GM23248 (cell line): ENCODE measurements around the gene COPG2. TPM values are rescaled to one million over a fixed set of nuclear protein-coding genes. Genes with fewer than 3 reads are reported as not detected.
"Not testable (repeated sequence)": the region's sequence is repeated elsewhere in the genome, so short reads cannot be mapped to it uniquely, and the experiment has no call there.

Experiments
- DNase-seq: peaks from one replicate; pipeline ENCODE4 v3.0.0-alpha.2; 2015
- H2AFZ ChIP-seq: fragments of 200-600 bp; sonication (generic); 2 replicates; pipeline ENCODE4 v1.6.1; 2016; ENCODE audit warnings: antibody characterized with exemption
- H3F3A ChIP-seq: fragments of 200-600 bp; sonication (generic); 2 replicates; pipeline ENCODE4 v1.6.1; 2016; ENCODE audit warnings: mild to moderate bottlenecking, antibody characterized with exemption, mixed run types; ENCODE audit not compliant: insufficient read depth
- H3K27ac ChIP-seq: fragments of 200-600 bp; sonication (generic); 2 replicates; pipeline ENCODE4 v1.5.1; 2016; ENCODE audit warnings: mild to moderate bottlenecking
- H3K27me3 ChIP-seq: fragments of 200-600 bp; sonication (generic); replicated peaks from 2 replicates; pipeline ENCODE4 v1.6.1; 2016; ENCODE audit warnings: mild to moderate bottlenecking; ENCODE audit not compliant: insufficient read depth
- H3K36me3 ChIP-seq: fragments of 200-600 bp; sonication (generic); 2 replicates; pipeline ENCODE4 v1.6.1; 2016; ENCODE audit warnings: low read depth, mild to moderate bottlenecking
- H3K4me1 ChIP-seq: fragments of 200-600 bp; sonication (generic); 2 replicates; pipeline ENCODE4 v1.6.1; 2016; ENCODE audit warnings: mild to moderate bottlenecking; ENCODE audit not compliant: insufficient read depth
- H3K4me2 ChIP-seq: fragments of 200-600 bp; sonication (generic); one replicate; pipeline ENCODE4 v1.6.1; 2016; ENCODE audit warnings: mild to moderate bottlenecking; ENCODE audit not compliant: unreplicated experiment
- H3K4me3 ChIP-seq: fragments of 200-600 bp; sonication (generic); 2 replicates; pipeline ENCODE4 v1.5.1; 2016; ENCODE audit warnings: mild to moderate bottlenecking
- H3K79me2 ChIP-seq: fragments of 200-600 bp; sonication (generic); 2 replicates; pipeline ENCODE4 v1.6.1; 2016; ENCODE audit warnings: mild to moderate bottlenecking; ENCODE audit not compliant: insufficient read depth
- H3K9ac ChIP-seq: fragments of 200-600 bp; sonication (generic); 2 replicates; pipeline ENCODE4 v1.6.1; 2016; ENCODE audit warnings: mild to moderate bottlenecking
- H3K9me2 ChIP-seq: fragments of 200-600 bp; sonication (generic); 2 replicates; pipeline ENCODE4 v1.6.1; 2016; ENCODE audit warnings: mixed run types, mild to moderate bottlenecking, moderate library complexity; ENCODE audit not compliant: insufficient read depth
- H3K9me3 ChIP-seq: fragments of 200-600 bp; sonication (generic); one replicate; pipeline ENCODE4 v1.6.1; 2017; ENCODE audit warnings: low read depth
- H4K20me1 ChIP-seq: fragments of 200-600 bp; sonication (generic); 2 replicates; pipeline ENCODE4 v1.6.0; 2016; ENCODE audit not compliant: insufficient read depth
- EZH2 ChIP-seq: fragments of 200-600 bp; sonication (generic); IDR thresholded peaks from 2 replicates; pipeline ENCODE4 v1.6.1; 2018; ENCODE audit warnings: antibody characterized with exemption, mild to moderate bottlenecking; ENCODE audit not compliant: insufficient read depth, poor library complexity, severe bottlenecking
- EZH2phosphoT487 ChIP-seq: fragments of 200-600 bp; sonication (generic); IDR thresholded peaks from 2 replicates; pipeline ENCODE4 v1.6.1; 2018; ENCODE audit warnings: antibody characterized with exemption, moderate library complexity, mild to moderate bottlenecking, low read depth; ENCODE audit not compliant: insufficient read depth
- WGBS, 2 experiments: methylation state at CpG; one replicate each; pipeline ENCODE4 v1.1.6; 2015 to 2017; ENCODE audit warnings: low lambda C conversion rate in 2 of 2, low coverage in 1 of 2; ENCODE audit errors: missing lambda C conversion rate in 2 of 2; 5-methylcytosine and 5-hydroxymethylcytosine counted together
- in situ Hi-C: fragments of 300-500 bp; cut with MboI; formaldehyde crosslinking; loops from 2 replicates; pipeline ENCODE4 v1.15.0; 2020
- polyA plus RNA-seq: library from polyadenylated mRNA; unstranded; fragments of >200 nt; fragmentation: Nextera tagmentation; extraction: Ambion mirVana; gene quantifications from 2 replicates; pipeline ENCODE4 v1.2.1, GENCODE V29; 2016
- total RNA-seq: library from RNA; depleted of rRNA; stranded (reverse); fragments of >200 nt; shearing (Covaris generic); gene quantifications from 2 replicates; pipeline ENCODE4 v1.2.3, GENCODE V29; 2014

The COPG2 gene
- total and polyA plus RNA-seq, 2 experiments from 2014 or later = 3.4 to 29.7 TPM

GRCh38 chr7:130521258-130521951 is 147.1 kb downstream of the COPG2 start:
- Histone ChIP-seq H3F3A (no peaks in the 10 kb centered on the region), H4K20me1 (no peaks in the 10 kb centered on the region), H3K9me2 (no peaks in the 10 kb centered on the region), H3K79me2 (no peaks in the 10 kb centered on the region), H3K4me2 (no peak overlapping the region), H2AFZ (no peak overlapping the region), H3K27me3 (no peaks in the 10 kb centered on the region), H3K9ac (no peak overlapping the region), H3K27ac (no peak overlapping the region), H3K4me1 (no peaks in the 10 kb centered on the region), H3K9me3 (no peaks in the 10 kb centered on the region), H3K36me3 (no peaks in the 10 kb centered on the region), H3K4me3 (no peak overlapping the region)
- in situ Hi-C loops = no loop called here
- WGBS, 2 experiments = 76 to 78% methylated on average over 4 of the region's 4 CpGs
- no peak for DNase-seq
- TF ChIP-seq EZH2 (no peak), EZH2phosphoT487 (no peak)

DNA sequence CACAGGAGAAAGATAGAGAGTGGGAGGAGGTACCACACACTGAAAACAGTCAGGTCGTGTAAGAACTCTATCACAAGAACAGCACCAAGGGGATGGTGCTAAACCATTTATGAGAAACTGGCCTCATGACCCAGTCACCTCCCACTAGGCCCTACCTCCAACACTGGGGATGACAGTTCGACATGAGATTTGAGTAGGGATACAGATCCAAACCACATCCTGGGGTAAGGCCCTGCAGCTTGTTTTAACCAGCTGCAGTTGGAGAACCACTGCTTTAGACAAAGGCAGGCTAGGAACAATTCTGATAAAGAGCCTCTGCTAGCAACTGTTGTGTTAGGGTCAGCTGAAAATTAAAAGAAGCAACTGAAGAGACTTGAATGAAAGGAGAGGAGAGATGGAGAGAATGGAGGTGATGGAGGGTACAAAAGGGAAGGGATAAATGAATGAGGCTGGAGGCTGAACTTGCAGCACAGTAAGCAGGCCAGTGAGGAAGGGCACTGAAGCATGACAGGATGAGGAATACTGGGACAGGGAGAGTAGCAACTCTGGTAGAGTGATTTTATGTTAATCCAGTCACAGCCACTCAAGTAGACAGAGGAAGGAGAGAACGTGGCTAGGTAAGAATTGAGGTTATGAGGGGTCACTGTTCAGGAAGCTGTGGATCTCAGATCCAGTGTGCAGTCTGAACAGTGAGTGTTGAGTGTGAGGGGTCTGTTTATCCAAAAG is 153.1 kb downstream of the COPG2 start:
- no peak overlapping the region for H2AFZ ChIP-seq
- no peaks in the 10 kb centered on the region for H3K27me3 ChIP-seq
- 74 to 79% methylated on average over 3 of the region's 3 CpGs for WGBS, 2 experiments
- no peaks in the 10 kb centered on the region for H3K79me2 ChIP-seq
- no peak for DNase-seq
- H3K4me2 ChIP-seq = no peak overlapping the region
- TF ChIP-seq EZH2 (no peak), EZH2phosphoT487 (no peak)
- H3K4me1 ChIP-seq = no peaks in the 10 kb centered on the region
- in situ Hi-C loops = no loop called here
- H3K9me2 ChIP-seq = no peaks in the 10 kb centered on the region
- no peak overlapping the region for H3K27ac ChIP-seq
- H3K36me3 ChIP-seq = no peaks in the 10 kb centered on the region
- H3F3A ChIP-seq = no peaks in the 10 kb centered on the region
- H3K9me3 ChIP-seq = no peaks in the 10 kb centered on the region
- H3K9ac ChIP-seq = no peak overlapping the region
- no peak overlapping the region for H3K4me3 ChIP-seq
- no peaks in the 10 kb centered on the region for H4K20me1 ChIP-seq

GRCh38 chr7:130513447-130513846 is 155.1 kb downstream of the COPG2 start:
- in situ Hi-C loops = no loop called here
- no peak overlapping the region for H3K4me2 ChIP-seq
- H3K4me3 ChIP-seq = no peak overlapping the region
- no peaks in the 10 kb centered on the region for H3K4me1 ChIP-seq
- 94 to 100% methylated on average over 1 of the region's 1 CpG for WGBS, 2 experiments
- H3K9me2 ChIP-seq = no peaks in the 10 kb centered on the region
- no peak overlapping the region for H2AFZ ChIP-seq
- no peaks in the 10 kb centered on the region for H3F3A ChIP-seq
- no peak overlapping the region for H3K9ac ChIP-seq
- no peaks in the 10 kb centered on the region for H3K9me3 ChIP-seq
- H4K20me1 ChIP-seq = no peaks in the 10 kb centered on the region
- TF ChIP-seq EZH2 (no peak), EZH2phosphoT487 (no peak)
- no peaks in the 10 kb centered on the region for H3K27me3 ChIP-seq
- H3K79me2 ChIP-seq = no peaks in the 10 kb centered on the region
- DNase-seq = no peak
- no peaks in the 10 kb centered on the region for H3K36me3 ChIP-seq
- H3K27ac ChIP-seq = no peak overlapping the region

- WGBS, 2 experiments = 67 to 96% methylated on average over 2 to 3 of the region's 3 CpGs
- DNase-seq, H3K27me3 ChIP-seq, H2AFZ ChIP-seq, H3K4me2 ChIP-seq, in situ Hi-C loops, H3K36me3 ChIP-seq, H3K9ac ChIP-seq, H3K4me3 ChIP-seq, H3K9me3 ChIP-seq, H3K79me2 ChIP-seq, H3K9me2 ChIP-seq, H3K4me1 ChIP-seq, H4K20me1 ChIP-seq, H3F3A ChIP-seq, H3K27ac ChIP-seq: not testable (repeated sequence)
These were observed 156.5 kb downstream of the COPG2 start for GRCh38 chr7:130512038-130512437.
